MM.1S (cell line): ENCODE measurements around the gene PCSK1.
"Not testable (repeated sequence)": the region's sequence is repeated elsewhere in the genome, so short reads cannot be mapped to it uniquely, and the experiment has no call there.

Experiments used
- DNase-seq: peaks from one replicate; pipeline ENCODE4 v3.0.0-alpha.2; 2015
- H2AFZ ChIP-seq: fragments of 300-600 bp; sonication (generic); 2 replicates; pipeline ENCODE4 v1.6.0; 2016; ENCODE audit warnings: antibody characterized with exemption, low read length
- H3F3A ChIP-seq: fragments of 300-600 bp; sonication (generic); 2 replicates; pipeline ENCODE4 v1.6.1; 2016; ENCODE audit warnings: mild to moderate bottlenecking, antibody characterized with exemption, low read length, moderate library complexity, mixed read lengths; ENCODE audit not compliant: insufficient read depth
- H3K27ac ChIP-seq: fragments of 300-600 bp; sonication (generic); 2 replicates; pipeline ENCODE4 v1.5.1; 2016; ENCODE audit warnings: mild to moderate bottlenecking, low read length
- H3K27me3 ChIP-seq: fragments of 300-600 bp; sonication (generic); replicated peaks from 2 replicates; pipeline ENCODE4 v1.6.0; 2016; ENCODE audit warnings: low read length; ENCODE audit not compliant: insufficient read depth
- H3K36me3 ChIP-seq: fragments of 300-600 bp; sonication (generic); replicated peaks from 2 replicates; pipeline ENCODE4 v1.6.1; 2016; ENCODE audit warnings: mild to moderate bottlenecking, low read length, mixed read lengths; ENCODE audit not compliant: insufficient read depth
- H3K4me1 ChIP-seq: fragments of 300-600 bp; sonication (generic); 2 replicates; pipeline ENCODE4 v1.6.1; 2016; ENCODE audit warnings: low read length, mixed read lengths
- H3K4me2 ChIP-seq: fragments of 300-600 bp; sonication (generic); 2 replicates; pipeline ENCODE4 v1.6.0; 2016; ENCODE audit warnings: low read depth, low read length
- H3K4me3 ChIP-seq: fragments of 300-600 bp; sonication (generic); 2 replicates; pipeline ENCODE4 v1.5.1; 2016; ENCODE audit warnings: low read length, mixed read lengths
- H3K79me2 ChIP-seq: fragments of 300-600 bp; sonication (generic); 2 replicates; pipeline ENCODE4 v1.6.1; 2016; ENCODE audit warnings: mixed run types, low read length, mixed read lengths
- H3K9ac ChIP-seq: fragments of 300-600 bp; sonication (generic); 2 replicates; pipeline ENCODE4 v1.6.1; 2016; ENCODE audit warnings: low read length, mixed read lengths
- H3K9me2 ChIP-seq: fragments of 300-600 bp; sonication (generic); replicated peaks from 2 replicates; pipeline ENCODE4 v1.6.1; 2016; ENCODE audit warnings: mild to moderate bottlenecking, low read length, mixed read lengths; ENCODE audit not compliant: insufficient read depth
- H3K9me3 ChIP-seq: fragments of 300-600 bp; sonication (generic); replicated peaks from 2 replicates; pipeline ENCODE4 v1.6.1; 2016; ENCODE audit warnings: mild to moderate bottlenecking, low read length, mixed read lengths; ENCODE audit not compliant: insufficient read depth
- H4K20me1 ChIP-seq: fragments of 300-600 bp; sonication (generic); 2 replicates; pipeline ENCODE4 v1.6.1; 2016; ENCODE audit warnings: mild to moderate bottlenecking, low read length, moderate library complexity, mixed read lengths; ENCODE audit not compliant: insufficient read depth
- CTCF ChIP-seq: fragments of 300-600 bp; sonication (generic); IDR thresholded peaks from 2 replicates; pipeline ENCODE4 v1.5.1; 2016; ENCODE audit warnings: antibody characterized with exemption, low read length, mixed read lengths
- EZH2 ChIP-seq: fragments of 300-600 bp; sonication (generic); optimal IDR thresholded peaks from 2 replicates; pipeline ENCODE3; 2017; ENCODE audit warnings: low read depth, mild to moderate bottlenecking, antibody characterized with exemption, low read length, mixed read lengths
- EZH2phosphoT487 ChIP-seq: fragments of 300-600 bp; sonication (generic); IDR thresholded peaks from 2 replicates; pipeline ENCODE4 v1.6.1; 2018; ENCODE audit warnings: antibody characterized with exemption, low read length

Gene PCSK1

DNA sequence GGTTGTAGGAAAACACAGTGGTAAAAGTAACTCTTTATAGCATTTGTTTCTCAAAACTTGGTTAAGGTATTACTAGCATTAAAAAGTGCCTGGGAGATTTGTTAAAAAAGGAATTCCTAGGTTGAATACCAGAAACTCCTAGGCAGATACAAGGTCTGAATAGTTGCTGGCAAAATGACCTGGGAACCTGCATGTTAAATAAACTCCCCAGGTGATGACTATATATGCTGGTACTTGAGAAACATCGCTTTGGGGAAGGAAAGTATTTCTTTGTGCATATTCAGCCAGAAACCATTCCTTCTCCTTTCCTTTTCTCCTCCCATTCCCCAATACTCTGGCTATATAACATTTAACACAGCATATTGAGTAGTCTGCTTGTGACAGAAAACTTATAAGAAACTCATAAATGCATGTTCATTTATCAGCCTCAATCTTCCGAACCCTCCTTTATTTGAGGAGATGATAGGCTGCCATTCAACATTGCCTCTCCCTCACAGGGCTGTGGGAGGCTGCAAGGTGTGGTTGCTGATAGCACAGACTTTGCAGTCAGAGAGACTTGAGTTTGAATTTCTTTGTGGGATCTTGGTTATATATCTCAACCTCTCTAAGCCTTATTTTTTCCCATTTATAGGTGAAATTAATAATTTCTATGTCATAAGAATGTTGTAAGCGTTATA, 28.7 kb downstream of the PCSK1 start:
- H3K4me2 ChIP-seq: no peak overlapping the region
- no peaks in the 10 kb centered on the region for H3K27me3 ChIP-seq
- no peak overlapping the region for H2AFZ ChIP-seq
- no peaks in the 10 kb centered on the region for H3K9me2 ChIP-seq
- no peak overlapping the region for H3K4me3 ChIP-seq
- H3K79me2 ChIP-seq: no peaks in the 10 kb centered on the region
- no peaks in the 10 kb centered on the region for H3K4me1 ChIP-seq
- H3K9me3 ChIP-seq: no peaks in the 10 kb centered on the region
- no peaks in the 10 kb centered on the region for H4K20me1 ChIP-seq
- no peaks in the 10 kb centered on the region for H3F3A ChIP-seq
- H3K27ac ChIP-seq: no peak overlapping the region
- H3K36me3 ChIP-seq: no peaks in the 10 kb centered on the region
- H3K9ac ChIP-seq: no peak overlapping the region
- TF ChIP-seq EZH2phosphoT487 (no peak), CTCF (no peak), EZH2 (no peak)
- DNase-seq: no peak

GRCh38 chr5:96402500-96402899, 30.5 kb downstream of the PCSK1 start:
- no peaks in the 10 kb centered on the region for H4K20me1 ChIP-seq
- no peaks in the 10 kb centered on the region for H3K9me3 ChIP-seq
- no peaks in the 10 kb centered on the region for H3K9me2 ChIP-seq

DNA sequence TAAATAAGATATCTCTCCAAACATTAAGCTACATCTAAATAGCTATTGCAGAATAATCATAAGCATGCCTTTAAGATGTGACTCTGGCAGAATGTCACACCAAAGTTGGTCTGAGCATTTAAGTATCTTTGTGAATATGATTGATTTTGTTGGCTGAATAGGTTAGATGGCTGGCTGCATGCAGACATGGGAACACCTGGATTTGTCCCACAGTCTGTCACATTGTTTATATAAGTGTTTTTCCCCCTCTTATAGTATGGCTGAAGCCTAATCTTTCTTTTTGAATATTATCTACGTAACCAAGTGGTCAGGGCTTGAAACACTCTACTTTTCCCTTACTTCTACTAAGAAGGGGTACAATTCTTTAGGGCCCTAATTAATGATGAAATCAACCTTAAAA, 36.2 kb downstream of the PCSK1 start:
- no peaks in the 10 kb centered on the region for H3K36me3 ChIP-seq
- H3K4me2 ChIP-seq: no peak overlapping the region
- H3K9me3 ChIP-seq: no peaks in the 10 kb centered on the region
- H3K27me3 ChIP-seq: no peaks in the 10 kb centered on the region
- no peaks in the 10 kb centered on the region for H3K4me1 ChIP-seq
- no peaks in the 10 kb centered on the region for H3K9me2 ChIP-seq
- H3K9ac ChIP-seq: no peak overlapping the region
- no peak overlapping the region for H3K27ac ChIP-seq
- H4K20me1 ChIP-seq: no peaks in the 10 kb centered on the region
- no peak for TF ChIP-seq EZH2
- no peak for TF ChIP-seq CTCF
- no peak for TF ChIP-seq EZH2phosphoT487
- no peak for DNase-seq
- H3F3A ChIP-seq: no peaks in the 10 kb centered on the region
- H3K4me3 ChIP-seq: no peak overlapping the region
- no peak overlapping the region for H2AFZ ChIP-seq
- no peaks in the 10 kb centered on the region for H3K79me2 ChIP-seq

More at GRCh38 chr5:96402500-96402899, 30.5 kb downstream of the PCSK1 start:
- no peak overlapping the region for H3K9ac ChIP-seq
- no peak overlapping the region for H3K27ac ChIP-seq
- TF ChIP-seq EZH2phosphoT487 (no peak), CTCF (no peak), EZH2 (no peak)
- no peaks in the 10 kb centered on the region for H3K4me1 ChIP-seq
- H3K4me3 ChIP-seq: no peak overlapping the region
- no peaks in the 10 kb centered on the region for H3F3A ChIP-seq
- H3K79me2 ChIP-seq: no peaks in the 10 kb centered on the region
- no peak for DNase-seq
- H3K4me2 ChIP-seq: no peak overlapping the region
- no peaks in the 10 kb centered on the region for H3K27me3 ChIP-seq
- H2AFZ ChIP-seq: no peak overlapping the region
- no peaks in the 10 kb centered on the region for H3K36me3 ChIP-seq

- H3K27ac ChIP-seq, H3K4me1 ChIP-seq, H3K36me3 ChIP-seq, H3K4me2 ChIP-seq, H3K4me3 ChIP-seq, H3K9me2 ChIP-seq, H2AFZ ChIP-seq, H3K9ac ChIP-seq, H4K20me1 ChIP-seq, H3K27me3 ChIP-seq, DNase-seq, H3K79me2 ChIP-seq, H3F3A ChIP-seq, H3K9me3 ChIP-seq: not testable (repeated sequence)
These were observed 37.8 kb downstream of the PCSK1 start for GRCh38 chr5:96395295-96395694.
